ENCODE measurements around the gene ZFYVE27. TPM values are rescaled to one million over a fixed set of nuclear protein-coding genes. Genes with fewer than 3 reads are reported as not detected.

The ZFYVE27 gene
- total RNA-seq, 1 donor: 33.2 TPM

DNA sequence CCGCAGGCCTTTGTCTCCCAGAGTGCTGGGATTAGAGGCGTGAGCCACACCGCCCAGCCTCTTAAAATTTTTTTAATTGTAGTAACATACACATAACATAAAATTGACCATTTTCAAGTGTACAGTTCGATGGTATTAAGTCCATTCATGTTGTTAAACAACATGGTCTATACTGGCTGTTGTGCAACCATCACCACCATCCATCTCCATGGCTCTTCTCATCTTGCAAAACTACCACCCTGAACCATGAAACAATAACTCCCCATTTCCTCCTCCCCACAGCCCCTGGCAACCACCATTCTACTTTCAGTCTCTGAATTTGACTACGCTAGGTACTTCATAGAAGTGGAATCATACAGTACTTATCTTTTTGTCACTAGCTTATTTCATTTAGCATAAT lies 7.9 kb upstream of the ZFYVE27 start:
- H3K4me3 ChIP-seq (ENCODE audit: low read length): no peak overlapping the region
- H3K9me3 ChIP-seq (ENCODE audit: low read depth, low read length): no peaks in the 10 kb centered on the region
- no peaks in the 10 kb centered on the region for H3K27me3 ChIP-seq (ENCODE audit: insufficient read depth, low read length)
- H3K4me1 ChIP-seq (ENCODE audit: insufficient read depth, low read length): no peaks in the 10 kb centered on the region

DNA sequence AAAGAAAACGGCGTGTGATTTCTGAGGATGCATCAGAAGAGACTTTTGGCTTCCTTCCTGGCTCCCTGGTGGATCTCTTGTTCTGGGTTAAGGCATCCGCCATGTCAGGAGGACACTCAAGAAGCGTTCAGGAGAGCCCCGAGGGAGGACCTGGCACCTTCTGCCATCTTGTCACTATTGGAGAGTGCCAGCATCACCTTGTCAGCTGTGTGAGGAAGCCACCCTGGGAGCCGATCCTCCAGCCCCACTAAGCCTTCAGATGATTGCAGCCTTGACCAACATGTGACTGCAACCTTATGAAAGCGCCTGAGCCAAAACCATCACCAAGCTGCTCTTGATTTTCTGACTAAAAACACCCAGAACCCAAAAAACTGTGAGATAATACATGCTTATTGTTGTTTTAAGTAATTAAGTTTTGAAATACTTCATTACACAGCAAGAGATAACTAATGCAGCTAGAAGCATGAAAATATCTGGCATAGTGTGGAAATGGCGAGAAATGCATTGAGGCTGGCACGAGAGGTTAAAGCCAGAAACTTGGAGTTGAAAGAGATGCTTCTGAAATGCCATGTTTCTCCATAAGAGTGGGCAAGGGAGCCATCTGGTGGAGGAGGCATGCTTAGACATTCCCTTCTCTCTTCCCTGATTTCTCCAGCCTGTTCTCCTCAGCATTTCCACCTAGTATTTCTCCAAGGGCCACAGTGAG lies 5.4 kb upstream of the ZFYVE27 start:
- Histone ChIP-seq H3K27me3 (ENCODE audit: insufficient read depth, low read length) (no peaks in the 10 kb centered on the region), H3K9me3 (ENCODE audit: low read depth, low read length) (no peaks in the 10 kb centered on the region), H3K4me1 (ENCODE audit: insufficient read depth, low read length) (peaks cover 1% of the 10 kb centered on the region), H3K4me3 (ENCODE audit: low read length) (no peak overlapping the region)

DNA sequence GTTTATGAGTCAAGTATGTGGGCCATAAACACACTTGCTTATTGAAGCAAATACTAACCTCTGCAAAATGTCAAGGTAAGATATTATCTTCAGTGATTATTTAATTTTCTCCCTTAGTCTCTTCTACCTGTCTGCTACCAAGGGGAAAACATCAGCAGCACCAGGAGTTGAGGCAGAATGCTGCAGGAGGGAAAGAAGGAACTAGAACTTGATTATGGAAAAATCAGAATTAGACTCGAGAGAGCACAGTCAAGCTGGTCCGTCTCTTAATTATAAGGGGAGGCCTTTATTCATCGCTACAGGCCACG lies 4.9 kb upstream of the ZFYVE27 start:
- peaks cover 5% of the 10 kb centered on the region for H3K4me1 ChIP-seq (ENCODE audit: insufficient read depth, low read length)
- H3K9me3 ChIP-seq (ENCODE audit: low read depth, low read length): no peaks in the 10 kb centered on the region
- no peaks in the 10 kb centered on the region for H3K27me3 ChIP-seq (ENCODE audit: insufficient read depth, low read length)
- no peak overlapping the region for H3K4me3 ChIP-seq (ENCODE audit: low read length)

DNA sequence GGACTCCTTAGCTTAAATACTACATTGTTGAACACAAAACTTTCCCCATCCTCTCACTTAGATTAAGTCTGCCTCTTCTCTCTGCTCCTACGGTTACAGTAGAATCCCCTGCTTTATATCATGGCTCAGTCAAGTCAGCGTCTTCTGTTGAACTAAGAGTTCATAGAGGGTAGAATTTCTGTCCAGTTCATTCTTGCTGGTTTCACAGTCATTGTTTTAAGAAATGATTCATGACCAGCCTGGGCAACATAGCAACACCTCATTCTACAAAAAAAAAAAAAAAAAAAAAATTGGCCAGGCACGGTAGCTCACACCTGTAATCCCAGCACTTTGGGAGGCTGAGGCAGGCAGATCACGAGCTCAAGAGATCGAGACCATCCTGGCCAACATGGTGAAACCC lies 3.7 kb upstream of the ZFYVE27 start:
- Histone ChIP-seq H3K9me3 (ENCODE audit: low read depth, low read length) (no peaks in the 10 kb centered on the region), H3K27me3 (ENCODE audit: insufficient read depth, low read length) (no peaks in the 10 kb centered on the region), H3K4me3 (ENCODE audit: low read length) (no peak overlapping the region), H3K4me1 (ENCODE audit: insufficient read depth, low read length) (peaks cover 14% of the 10 kb centered on the region)

DNA sequence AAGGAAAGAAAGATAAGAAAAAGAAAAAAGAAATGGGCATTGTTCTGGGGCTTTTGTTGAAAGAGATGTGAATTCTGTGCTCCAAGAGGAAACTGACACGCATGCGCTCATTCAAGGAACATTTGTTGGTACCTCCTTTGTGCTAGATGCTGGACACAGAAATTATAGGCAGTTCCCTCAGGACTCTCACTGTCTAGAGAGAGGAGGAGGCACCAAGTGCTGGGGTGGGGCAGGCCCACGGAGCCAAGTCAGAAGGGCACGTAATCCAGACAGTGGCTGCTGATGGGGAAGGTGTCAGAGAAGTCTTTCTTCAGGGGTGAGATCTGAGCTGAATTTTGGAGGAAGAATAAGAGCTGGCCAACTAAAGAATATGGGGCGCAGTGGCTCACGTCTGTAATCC lies 2.9 kb upstream of the ZFYVE27 start:
- no peaks in the 10 kb centered on the region for H3K9me3 ChIP-seq (ENCODE audit: low read depth, low read length)
- no peak overlapping the region for H3K4me3 ChIP-seq (ENCODE audit: low read length)
- H3K27me3 ChIP-seq (ENCODE audit: insufficient read depth, low read length): no peaks in the 10 kb centered on the region
- H3K4me1 ChIP-seq (ENCODE audit: insufficient read depth, low read length): peaks cover 20% of the 10 kb centered on the region

DNA sequence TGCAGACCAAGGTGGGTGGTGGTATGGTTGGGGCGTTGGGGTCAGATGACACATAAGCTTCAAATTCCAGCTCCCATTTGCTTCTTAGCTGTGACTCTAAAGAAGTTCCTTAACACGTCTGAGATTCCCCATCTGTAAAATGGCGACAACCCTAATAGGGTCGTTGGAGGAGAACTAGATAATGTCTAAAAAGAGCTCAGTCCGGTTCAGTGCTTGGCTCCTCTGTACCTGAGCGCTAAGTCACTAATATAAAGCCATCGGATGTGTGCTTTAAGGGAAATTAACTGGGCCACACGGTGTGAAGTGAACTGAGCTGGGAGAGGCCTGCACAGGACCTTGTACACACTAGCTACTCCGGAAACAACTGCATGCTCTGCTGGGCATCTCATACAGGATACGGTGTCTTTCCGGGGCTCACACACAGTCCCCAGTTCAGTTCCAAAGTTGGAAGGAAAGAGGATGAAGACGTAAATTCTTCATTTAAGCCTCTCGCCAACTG lies 476 bp upstream of the ZFYVE27 start:
- Histone ChIP-seq H3K9me3 (ENCODE audit: low read depth, low read length) (no peaks in the 10 kb centered on the region), H3K4me3 (ENCODE audit: low read length) (peak overlapping the region; percentile 97), H3K4me1 (ENCODE audit: insufficient read depth, low read length) (peaks cover 33% of the 10 kb centered on the region), H3K27me3 (ENCODE audit: insufficient read depth, low read length) (no peaks in the 10 kb centered on the region)

DNA sequence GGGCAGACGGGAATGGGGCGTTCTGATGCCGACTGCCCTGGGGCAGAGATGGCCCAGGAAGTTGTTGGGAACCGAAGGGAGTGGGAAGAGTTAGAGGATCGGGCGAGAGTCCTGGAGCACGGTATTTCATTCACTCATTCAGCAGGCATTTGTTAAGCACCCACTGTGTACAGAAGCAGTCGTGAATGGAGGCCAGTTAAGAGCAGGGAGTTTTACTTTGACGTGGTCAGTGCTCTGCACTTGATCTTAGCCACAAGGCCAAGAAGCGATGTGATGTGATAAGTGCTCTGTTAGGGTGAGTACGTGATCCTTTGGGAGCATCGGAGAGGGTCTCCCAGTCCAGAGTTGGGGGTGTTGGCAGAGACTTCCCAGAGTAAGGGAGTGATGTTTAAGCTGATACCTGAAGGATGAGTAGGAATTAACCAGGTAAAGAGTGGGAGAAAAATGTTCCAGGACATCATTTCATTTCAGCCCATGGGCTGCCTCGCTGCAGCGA lies 890 bp downstream of the ZFYVE27 start:
- no peaks in the 10 kb centered on the region for H3K27me3 ChIP-seq (ENCODE audit: insufficient read depth, low read length)
- peaks cover 33% of the 10 kb centered on the region for H3K4me1 ChIP-seq (ENCODE audit: insufficient read depth, low read length)
- H3K9me3 ChIP-seq (ENCODE audit: low read depth, low read length): no peaks in the 10 kb centered on the region
- peak overlapping the region; percentile 97 for H3K4me3 ChIP-seq (ENCODE audit: low read length)

DNA sequence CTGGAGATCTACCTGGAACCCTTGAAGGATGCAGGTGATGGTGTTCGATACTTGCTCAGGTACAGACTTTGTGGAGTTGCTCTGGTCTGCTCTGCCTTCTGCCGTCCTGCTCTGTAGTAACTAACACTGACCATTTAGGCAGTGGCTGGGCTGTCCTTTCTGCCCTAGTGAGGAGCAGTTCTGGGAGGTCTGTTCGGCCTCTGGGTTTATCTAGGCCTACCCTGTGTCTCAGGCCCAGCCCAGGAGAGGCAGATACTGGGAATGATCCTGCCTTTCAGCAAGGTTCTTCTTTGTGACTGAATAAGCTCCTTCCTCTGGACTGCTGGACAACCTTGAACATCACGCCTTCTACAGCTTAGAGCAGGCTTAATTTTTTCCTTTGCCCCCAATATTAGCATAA lies 1.7 kb downstream of the ZFYVE27 start:
- Histone ChIP-seq H3K4me1 (ENCODE audit: insufficient read depth, low read length) (peaks cover 33% of the 10 kb centered on the region), H3K9me3 (ENCODE audit: low read depth, low read length) (no peaks in the 10 kb centered on the region), H3K4me3 (ENCODE audit: low read length) (no peak overlapping the region)

DNA sequence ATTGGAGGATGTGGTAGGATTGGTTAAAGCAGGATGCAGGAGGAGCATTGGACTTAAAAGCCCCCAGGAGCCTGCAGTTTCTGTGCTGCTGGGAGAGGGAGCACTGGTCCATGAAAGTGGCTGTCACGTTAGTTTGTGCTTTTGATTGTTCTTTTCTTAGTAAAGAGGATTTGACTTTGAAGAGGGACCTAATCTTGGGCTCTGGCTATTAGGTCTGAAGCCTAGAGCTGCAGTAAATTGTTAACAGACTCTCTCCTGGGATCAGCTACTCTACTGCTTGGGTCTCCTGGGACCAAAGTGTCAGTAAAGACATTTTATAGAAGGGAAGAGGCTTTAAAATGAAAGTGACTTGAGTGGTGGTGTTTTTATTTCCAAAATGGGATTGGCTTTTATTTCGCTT lies 3.7 kb downstream of the ZFYVE27 start:
- no peaks in the 10 kb centered on the region for H3K27me3 ChIP-seq (ENCODE audit: insufficient read depth, low read length)
- no peak overlapping the region for H3K4me3 ChIP-seq (ENCODE audit: low read length)
- H3K9me3 ChIP-seq (ENCODE audit: low read depth, low read length): no peaks in the 10 kb centered on the region
- peaks cover 33% of the 10 kb centered on the region for H3K4me1 ChIP-seq (ENCODE audit: insufficient read depth, low read length)

More for the DNA sequence above, 1.7 kb downstream of the ZFYVE27 start:
- no peaks in the 10 kb centered on the region for H3K27me3 ChIP-seq (ENCODE audit: insufficient read depth, low read length)

DNA sequence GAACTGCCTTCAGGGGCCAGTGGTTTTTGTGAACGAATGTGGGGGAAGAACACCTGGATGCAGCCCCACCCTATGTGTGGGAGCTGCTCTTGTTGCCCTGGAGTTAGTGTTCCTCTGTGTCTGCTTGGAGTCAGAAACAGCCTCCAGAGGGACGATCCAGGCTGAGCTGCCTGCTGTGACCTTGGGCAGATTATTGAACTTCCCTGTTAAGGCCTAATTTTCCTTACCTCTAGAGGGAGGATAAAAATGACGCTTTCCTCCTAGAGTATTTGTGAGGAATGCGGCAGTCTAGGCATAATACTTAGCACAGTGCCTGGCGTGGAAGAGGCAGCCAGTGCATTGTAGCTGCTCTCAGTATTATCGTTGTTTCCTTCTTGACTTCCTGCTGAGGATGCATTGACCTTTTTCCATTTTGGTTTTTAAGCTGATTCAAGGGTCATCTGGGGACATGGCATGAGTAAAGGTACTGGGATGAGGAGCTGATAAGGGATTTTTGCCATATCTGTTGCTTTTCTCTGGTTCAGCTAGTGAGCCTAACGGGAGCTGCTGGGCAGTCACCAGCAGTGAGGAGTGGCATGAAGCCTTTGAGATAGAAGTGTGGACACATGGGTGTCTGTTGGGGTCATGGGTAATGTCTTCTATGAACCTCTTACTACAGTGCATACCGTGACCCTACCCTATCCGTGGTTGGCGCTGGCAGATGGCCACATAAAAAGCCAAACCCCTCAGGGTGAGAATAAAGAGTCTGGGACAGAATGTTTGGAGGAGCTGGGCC lies 6.4 kb downstream of the ZFYVE27 start:
- Histone ChIP-seq H3K27me3 (ENCODE audit: insufficient read depth, low read length) (no peaks in the 10 kb centered on the region), H3K4me3 (ENCODE audit: low read length) (no peak overlapping the region)

DNA sequence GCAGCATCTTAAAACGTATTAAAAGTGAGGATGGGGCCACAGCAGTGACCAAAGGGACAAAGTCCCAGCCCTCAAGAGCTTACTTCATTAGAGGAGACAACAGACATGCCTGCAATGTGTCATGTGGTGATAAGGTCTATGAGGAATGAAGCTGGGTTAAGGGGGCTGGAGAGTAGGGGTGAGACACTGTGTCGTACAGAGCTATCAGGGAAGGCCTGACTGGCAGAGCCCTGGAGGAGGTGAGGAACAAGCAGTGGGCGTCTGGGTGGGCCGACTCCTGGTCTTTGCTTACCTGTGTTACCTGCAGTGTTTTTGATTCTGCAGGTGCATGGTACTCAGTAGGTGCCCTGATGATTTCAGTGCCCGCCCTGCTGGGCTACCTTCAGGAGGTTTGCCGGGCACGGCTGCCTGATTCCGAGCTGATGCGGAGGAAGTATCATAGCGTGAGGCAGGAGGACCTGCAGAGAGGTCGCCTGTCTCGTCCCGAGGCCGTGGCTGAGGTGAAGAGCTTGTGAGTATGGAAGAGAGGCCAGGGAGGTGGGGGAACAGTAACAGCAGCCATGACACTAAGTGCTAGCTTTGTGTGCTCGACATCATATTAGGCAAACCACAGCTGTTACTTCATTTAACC lies 7.6 kb downstream of the ZFYVE27 start:
- Histone ChIP-seq H3K4me1 (ENCODE audit: insufficient read depth, low read length) (peaks cover 13% of the 10 kb centered on the region), H3K9me3 (ENCODE audit: low read depth, low read length) (no peaks in the 10 kb centered on the region), H3K4me3 (ENCODE audit: low read length) (no peak overlapping the region), H3K27me3 (ENCODE audit: insufficient read depth, low read length) (no peaks in the 10 kb centered on the region)

More for the DNA sequence above, 6.4 kb downstream of the ZFYVE27 start:
- Histone ChIP-seq H3K4me1 (ENCODE audit: insufficient read depth, low read length) (peaks cover 18% of the 10 kb centered on the region), H3K9me3 (ENCODE audit: low read depth, low read length) (no peaks in the 10 kb centered on the region)

DNA sequence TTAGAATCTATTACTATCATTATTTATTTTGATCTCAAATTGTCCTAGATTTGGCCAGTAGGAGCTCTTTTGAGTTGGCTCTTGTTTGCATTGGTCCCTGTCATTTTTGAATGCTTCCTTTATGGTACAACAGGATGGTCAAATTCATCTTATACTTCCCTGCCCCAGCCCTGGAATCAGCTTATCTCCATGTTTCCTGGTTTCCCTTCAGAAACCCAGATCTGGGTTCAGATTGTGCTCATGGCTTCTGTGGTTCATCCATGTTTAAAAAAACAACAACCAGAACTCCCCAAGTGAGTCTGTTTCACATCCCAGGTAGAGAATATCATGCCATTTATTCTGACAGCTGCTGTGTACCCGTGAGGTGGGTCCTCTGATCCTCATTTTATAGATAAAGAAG lies 10.6 kb downstream of the ZFYVE27 start:
- Histone ChIP-seq H3K4me1 (ENCODE audit: insufficient read depth, low read length) (no peaks in the 10 kb centered on the region), H3K27me3 (ENCODE audit: insufficient read depth, low read length) (no peaks in the 10 kb centered on the region), H3K4me3 (ENCODE audit: low read length) (no peak overlapping the region), H3K9me3 (ENCODE audit: low read depth, low read length) (no peaks in the 10 kb centered on the region)

DNA sequence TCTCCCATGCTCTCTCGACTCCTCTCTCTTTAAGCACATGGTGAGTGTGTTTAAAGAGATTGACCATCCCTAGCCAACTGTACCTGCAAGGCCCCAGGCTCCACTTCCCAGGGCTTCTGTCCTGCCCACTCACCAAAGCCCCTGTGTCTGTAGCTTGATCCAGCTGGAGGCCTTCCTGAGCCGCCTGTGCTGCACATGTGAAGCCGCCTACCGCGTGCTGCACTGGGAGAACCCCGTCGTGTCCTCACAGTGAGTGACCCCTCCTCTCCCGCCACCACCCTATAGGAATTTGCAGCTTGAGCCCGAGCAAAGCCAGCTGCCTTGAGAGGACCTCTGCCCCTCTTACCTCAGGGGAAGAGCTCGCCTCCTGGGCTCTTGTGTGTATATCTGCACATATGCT lies 11.2 kb downstream of the ZFYVE27 start:
- Histone ChIP-seq H3K9me3 (ENCODE audit: low read depth, low read length) (no peaks in the 10 kb centered on the region), H3K27me3 (ENCODE audit: insufficient read depth, low read length) (no peaks in the 10 kb centered on the region), H3K4me1 (ENCODE audit: insufficient read depth, low read length) (no peaks in the 10 kb centered on the region), H3K4me3 (ENCODE audit: low read length) (no peak overlapping the region)

DNA sequence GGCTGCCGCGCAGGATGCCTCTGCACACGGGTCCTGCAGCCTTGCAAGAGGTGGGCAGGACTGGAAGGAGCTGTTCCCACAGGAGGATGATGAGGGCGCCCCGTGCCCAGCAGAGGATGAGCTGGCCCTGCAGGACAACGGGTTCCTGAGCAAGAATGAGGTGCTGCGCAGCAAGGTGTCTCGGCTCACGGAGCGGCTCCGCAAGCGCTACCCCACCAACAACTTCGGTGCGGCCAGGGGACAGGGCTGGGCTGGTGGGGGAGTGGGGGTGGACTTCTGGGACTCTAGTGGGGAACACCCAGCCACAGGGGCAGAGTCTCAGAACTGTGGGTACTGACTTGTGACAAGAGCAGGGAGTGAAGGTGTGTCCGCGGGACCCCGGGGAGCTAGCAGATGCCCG lies 16.0 kb downstream of the ZFYVE27 start:
- H3K27me3 ChIP-seq (ENCODE audit: insufficient read depth, low read length): no peaks in the 10 kb centered on the region
- H3K4me1 ChIP-seq (ENCODE audit: insufficient read depth, low read length): no peaks in the 10 kb centered on the region
- H3K9me3 ChIP-seq (ENCODE audit: low read depth, low read length): no peaks in the 10 kb centered on the region
- H3K4me3 ChIP-seq (ENCODE audit: low read length): no peak overlapping the region

DNA sequence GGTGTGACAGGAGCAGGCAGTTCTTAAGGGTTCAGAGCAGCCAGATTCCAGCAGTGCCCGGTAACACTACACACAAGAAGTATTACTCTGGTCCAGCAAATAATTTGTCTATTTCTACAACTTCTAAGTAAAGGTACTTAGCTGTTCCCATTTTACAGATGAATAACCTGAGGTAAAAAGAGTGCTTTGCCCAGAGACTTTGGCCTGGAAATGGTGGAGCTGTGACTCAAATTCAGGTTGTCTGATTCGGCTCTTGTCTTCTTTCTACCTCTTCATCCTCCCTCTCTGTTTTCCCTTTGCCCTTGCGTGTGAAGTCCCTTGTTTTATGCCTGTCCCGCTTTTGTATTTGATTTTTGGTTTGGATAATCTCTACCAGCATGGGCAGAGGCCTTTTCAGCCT lies 17.8 kb downstream of the ZFYVE27 start:
- Histone ChIP-seq H3K9me3 (ENCODE audit: low read depth, low read length) (no peaks in the 10 kb centered on the region), H3K27me3 (ENCODE audit: insufficient read depth, low read length) (no peaks in the 10 kb centered on the region), H3K4me1 (ENCODE audit: insufficient read depth, low read length) (no peaks in the 10 kb centered on the region), H3K4me3 (ENCODE audit: low read length) (no peak overlapping the region)

Measured in mononuclear cell (primary cell).